Measurements from ENCODE around the gene SETD2.

- TF ChIP-seq CTCF (conservative IDR thresholded peaks at IDR 0.05 in 1 of 2, IDR thresholded peaks at IDR 0.05 in 1 of 2; ENCODE audit: low read depth in 1 of 2, low read length in 2 of 2) (no peak), EZH2 (IDR thresholded peaks at IDR 0.05; ENCODE audit: low read length, missing control alignments) (no peak)
Measured at GRCh38 chr3:47103619-47104018, 60.3 kb downstream of the SETD2 start.

Measured in fibroblast of lung (primary cell).